ENCODE results near the gene ME3.

ME3 gene

GRCh38 chr11:86492370-86493010 is 179.9 kb downstream of the ME3 start:
- DNase-seq (ENCODE audit: low read depth in 1 of 2, low spot score in 1 of 2) = no peak

DNA sequence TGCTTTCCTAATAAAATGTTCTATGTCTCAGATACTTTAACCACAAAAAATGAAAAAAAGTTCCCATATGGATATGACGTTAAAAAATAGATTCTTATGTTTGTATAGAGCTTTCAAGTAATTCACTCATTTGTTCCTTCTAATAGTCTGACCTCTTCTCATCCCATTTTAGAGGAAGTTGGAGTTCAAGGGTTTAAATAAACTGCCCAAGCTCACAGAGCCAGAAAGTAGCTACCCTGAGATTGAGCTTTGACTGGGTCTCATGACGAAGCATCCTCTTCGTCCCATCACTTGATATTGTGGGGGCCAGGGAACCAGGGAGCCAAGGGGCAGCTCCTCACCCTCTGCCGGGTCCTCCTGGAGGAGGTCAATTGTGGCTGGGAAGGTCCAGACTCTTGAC is 181.4 kb downstream of the ME3 start:
- no peak for DNase-seq (ENCODE audit: low read depth in 1 of 2, low spot score in 1 of 2)

GRCh38 chr11:86490582-86490981 is 181.8 kb downstream of the ME3 start:
- no peak for DNase-seq (ENCODE audit: low read depth in 1 of 2, low spot score in 1 of 2)

DNA sequence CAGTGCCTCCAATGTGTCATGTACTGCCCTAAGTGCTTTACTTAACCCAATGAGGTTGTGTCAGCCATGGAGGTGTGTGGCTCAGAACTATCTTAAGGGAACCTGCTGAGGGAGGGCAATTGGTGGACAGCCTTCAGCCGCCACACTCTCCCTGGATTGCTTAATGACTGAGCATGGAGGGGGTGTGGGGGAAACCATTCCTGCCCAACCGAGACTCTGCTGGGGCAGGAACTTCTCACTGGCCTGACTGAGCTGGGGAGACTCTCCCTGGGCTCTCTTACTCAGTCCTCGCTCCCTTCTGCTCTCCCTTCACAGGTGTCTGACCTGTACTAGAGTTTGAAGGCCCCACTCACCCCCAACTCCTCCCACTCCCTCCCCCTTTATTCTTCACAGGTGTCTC is 183.0 kb downstream of the ME3 start:
- DNase-seq (ENCODE audit: low read depth in 1 of 2, low spot score in 1 of 2) = no peak

GRCh38 chr11:86488553-86488952 is 183.9 kb downstream of the ME3 start:
- no peak for DNase-seq (ENCODE audit: low read depth in 1 of 2, low spot score in 1 of 2)

DNA sequence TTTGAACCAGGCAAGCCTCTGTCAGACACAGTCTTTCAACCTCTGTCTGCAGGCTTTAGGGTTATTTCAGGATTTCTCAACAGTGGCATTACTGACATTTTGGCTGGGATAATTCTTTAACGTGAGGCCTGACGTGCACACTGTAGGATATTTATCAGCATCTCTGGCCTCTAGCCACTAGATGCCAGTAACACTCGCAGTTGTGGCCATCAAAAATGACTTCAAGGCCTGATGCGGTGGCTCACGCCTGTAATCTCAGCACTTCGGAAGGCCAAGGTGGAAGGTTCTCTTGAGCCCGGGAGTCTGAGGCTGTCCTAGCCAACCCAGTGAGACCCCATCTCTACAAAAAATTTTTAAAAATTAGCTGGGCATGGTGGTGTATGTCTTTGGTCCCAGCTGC is 184.7 kb downstream of the ME3 start:
- DNase-seq (ENCODE audit: low read depth in 1 of 2, low spot score in 1 of 2) = no peak

DNA sequence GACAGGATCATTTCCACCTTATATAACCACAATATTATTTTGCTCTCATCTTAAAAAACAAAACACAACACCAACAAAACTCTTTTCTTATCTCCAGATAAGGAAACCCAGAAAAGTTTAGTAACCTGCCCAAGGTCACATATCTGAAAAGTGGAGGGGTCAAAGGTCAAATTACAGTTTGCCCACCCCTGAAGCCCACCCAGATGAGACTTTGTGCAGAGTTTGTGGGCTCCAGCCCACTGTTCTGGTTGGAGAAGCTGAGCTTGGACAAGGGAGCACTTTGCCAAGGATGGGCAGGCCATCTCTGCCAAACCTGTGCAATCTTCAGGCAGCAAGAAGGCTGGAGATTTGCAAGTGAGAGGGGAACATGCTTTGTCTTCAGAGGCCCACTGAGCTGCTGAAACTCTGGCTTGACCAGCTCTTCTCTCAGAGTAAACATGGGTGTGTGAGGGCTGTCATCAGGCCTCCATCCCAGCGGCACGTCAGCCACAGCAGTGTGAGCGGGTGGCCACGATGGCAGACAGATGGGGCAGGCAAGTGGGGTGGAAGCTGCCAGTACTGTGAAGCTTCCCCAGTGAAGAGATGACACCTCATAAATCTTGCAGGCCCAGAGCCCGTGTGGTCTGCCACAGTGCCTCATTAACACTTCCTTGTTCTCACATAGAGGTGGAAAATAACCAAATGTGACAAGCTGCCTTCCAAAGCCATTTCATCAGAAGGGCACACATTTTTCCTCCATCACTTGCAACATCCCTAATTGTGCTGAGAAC is 186.0 kb downstream of the ME3 start:
- no peak for DNase-seq (ENCODE audit: low read depth in 1 of 2, low spot score in 1 of 2)

- DNase-seq (ENCODE audit: low read depth in 1 of 2, low spot score in 1 of 2) = no peak
These were observed 187.6 kb downstream of the ME3 start for GRCh38 chr11:86484795-86485166.

DNA sequence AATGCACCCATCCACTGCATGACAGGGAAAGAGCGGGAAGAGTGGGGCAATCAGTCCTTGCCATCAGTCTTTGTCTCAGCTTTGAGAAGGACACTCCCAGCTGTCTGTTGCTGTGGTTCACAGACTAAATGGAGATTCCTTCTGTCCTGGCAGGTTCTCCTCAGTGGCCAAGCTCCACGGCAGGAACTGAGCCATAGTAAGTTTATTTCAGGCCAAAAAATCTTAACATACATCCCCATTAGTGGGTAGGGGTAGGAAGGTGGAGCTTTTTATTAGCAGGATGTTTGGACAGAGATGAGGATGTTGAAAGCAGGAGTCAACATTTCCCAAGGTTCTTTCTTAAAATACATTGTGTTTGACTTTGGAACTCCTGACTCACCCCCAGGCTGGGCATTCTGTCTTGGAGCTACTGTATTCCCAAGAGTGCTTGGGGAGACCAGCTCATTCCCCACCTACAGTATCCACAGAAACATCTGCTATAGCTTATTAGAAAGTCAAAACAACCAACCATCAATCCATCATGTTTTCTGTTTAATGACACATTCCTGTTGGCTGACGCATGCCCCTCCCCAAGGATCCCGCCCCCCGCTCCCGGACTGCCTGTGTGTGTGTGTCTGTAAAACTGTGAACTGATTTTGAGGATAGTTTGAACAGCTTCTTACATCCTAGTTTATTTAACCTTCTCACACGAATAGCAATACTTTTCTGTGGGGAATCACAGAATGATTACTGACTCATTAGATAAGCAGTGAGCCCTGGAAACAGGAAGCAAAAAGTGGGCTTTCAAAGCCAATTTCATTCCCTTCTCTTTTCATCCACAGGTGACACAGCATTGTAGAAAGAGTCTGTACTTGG is 188.2 kb downstream of the ME3 start:
- no peak for DNase-seq (ENCODE audit: low read depth in 1 of 2, low spot score in 1 of 2)

- DNase-seq (ENCODE audit: low read depth in 1 of 2, low spot score in 1 of 2) = no peak
These were observed 188.8 kb downstream of the ME3 start for GRCh38 chr11:86483610-86483939.

DNA sequence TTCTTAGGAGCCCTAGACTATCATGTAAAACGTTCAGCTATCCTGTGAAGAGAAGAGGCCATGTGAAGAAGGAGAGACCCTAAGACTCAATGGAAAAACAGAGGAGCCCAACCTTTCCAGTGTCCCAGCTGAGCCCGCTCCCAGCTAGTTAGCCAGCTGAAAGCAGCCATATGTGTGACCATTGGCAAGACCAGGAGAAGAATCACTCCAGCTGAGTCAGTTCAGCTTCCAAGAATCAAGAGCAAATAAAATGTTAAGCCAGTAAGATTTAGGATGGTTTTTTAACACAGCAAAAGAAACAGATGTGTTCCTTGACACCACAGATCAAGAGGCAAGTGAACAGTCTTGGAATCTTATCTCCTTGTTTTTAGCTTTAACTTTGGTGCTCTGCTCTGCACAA is 189.7 kb downstream of the ME3 start:
- DNase-seq (ENCODE audit: low read depth in 1 of 2, low spot score in 1 of 2) = no peak

GRCh38 chr11:86481399-86481798 is 191.0 kb downstream of the ME3 start:
- DNase-seq (ENCODE audit: low read depth in 1 of 2, low spot score in 1 of 2) = no peak

- no peak for DNase-seq (ENCODE audit: low read depth in 1 of 2, low spot score in 1 of 2)
These were observed 194.1 kb downstream of the ME3 start for GRCh38 chr11:86478348-86478747.

DNA sequence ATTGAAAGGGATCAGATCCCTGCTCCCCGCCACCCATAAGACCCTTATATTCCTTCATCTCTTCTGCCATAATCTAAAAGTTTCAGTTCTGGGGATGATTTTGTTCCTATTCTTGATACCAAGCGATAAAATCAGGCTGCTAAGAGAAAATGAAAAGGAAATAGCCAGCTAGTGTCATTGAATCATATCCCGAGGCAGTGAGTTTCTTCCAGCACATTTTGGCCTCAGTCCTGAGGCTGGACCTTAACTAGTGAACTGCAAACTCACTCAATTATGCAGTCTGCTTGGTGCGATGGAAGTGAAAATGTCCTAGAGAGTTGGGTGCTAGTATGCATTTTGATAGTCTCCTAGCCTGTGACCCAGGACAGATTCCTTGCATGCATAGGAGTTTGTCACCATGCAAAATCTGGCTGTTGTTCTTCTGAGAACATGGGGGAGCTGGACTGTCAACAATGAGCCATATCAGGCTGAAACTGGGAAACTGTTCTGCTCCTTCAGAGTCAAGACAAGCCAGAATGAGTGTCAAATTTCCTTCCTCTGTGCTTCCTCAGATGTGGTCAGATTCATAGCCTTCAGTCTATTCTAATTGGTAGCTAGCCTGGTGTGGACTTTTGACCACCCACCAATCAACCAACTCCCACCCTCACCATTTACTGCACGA is 194.8 kb downstream of the ME3 start:
- no peak for DNase-seq (ENCODE audit: low read depth in 1 of 2, low spot score in 1 of 2)

- no peak for DNase-seq (ENCODE audit: low read depth in 1 of 2, low spot score in 1 of 2)
These were observed 196.1 kb downstream of the ME3 start for GRCh38 chr11:86476109-86476861.

DNA sequence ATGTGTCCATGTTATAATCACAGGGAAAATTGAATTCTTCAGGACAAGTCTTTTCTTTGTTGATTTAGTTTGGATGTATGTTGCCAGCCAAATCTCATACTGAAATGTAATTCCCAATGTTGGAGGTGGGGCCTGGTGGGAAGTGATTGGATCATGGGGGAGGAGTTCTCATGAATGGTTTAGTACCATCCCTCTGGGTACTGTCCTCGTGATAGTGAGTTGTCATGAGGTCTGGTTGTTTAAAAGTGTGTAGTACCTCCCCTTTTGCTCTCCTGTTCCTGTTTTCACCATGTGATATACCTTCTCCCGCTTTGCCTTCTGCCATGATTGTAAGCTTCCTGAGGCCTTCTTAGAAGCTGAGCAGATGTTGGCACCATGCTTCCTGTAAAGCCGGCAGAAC is 197.4 kb downstream of the ME3 start:
- DNase-seq (ENCODE audit: low read depth in 1 of 2, low spot score in 1 of 2) = no peak

- no peak for DNase-seq (ENCODE audit: low read depth in 1 of 2, low spot score in 1 of 2)
These were observed 198.2 kb downstream of the ME3 start for GRCh38 chr11:86473991-86474833.

GRCh38 chr11:86469491-86470388 is 202.7 kb downstream of the ME3 start:
- peak in 1 of 2 donors; percentile 10 for DNase-seq (ENCODE audit: low read depth in 1 of 2, low spot score in 1 of 2)

DNA sequence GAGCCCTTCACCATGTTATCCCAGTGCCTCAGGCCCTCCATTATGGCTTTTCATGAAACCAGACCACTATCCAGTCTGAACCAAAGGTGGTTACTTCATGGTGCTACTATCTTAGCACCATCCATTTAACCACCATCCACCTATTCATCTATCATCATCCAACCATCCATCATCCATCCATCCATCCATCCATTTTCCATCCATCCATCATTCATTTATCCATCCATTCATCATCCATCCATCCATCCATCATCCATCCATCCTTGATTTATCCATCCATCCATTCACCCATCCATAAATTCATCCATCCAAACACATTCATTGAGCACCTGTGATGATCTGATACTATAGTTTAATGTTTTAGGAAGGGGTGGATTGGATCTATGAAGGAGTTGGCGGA is 204.2 kb downstream of the ME3 start:
- no peak for DNase-seq (ENCODE audit: low read depth in 1 of 2, low spot score in 1 of 2)

Measured in activated CD4-positive, alpha-beta T cell treated with anti-CD3 and anti-CD28 coated beads, Interleukin-2, amount 50 U/mL, for 24 hours (primary cell).